Endothelial cell of umbilical vein (primary cell): ENCODE data around the gene HSD17B14.

ENCODE experiments used
- CTCF ChIP-seq, 2 donors: IDR thresholded peaks; 1 replicate in 1 of 2; 2 replicates in 1 of 2; pipeline ENCODE4 v1.5.1; 2011; ENCODE audit warnings: low read length in 2 of 2, mild to moderate bottlenecking in 2 of 2, moderate library complexity in 2 of 2, control low read depth in 1 of 2, inconsistent platforms in 1 of 2, low read depth in 1 of 2; ENCODE audit not compliant: insufficient read depth in 1 of 2; ENCODE audit errors: extremely low read depth in 1 of 2
- EZH2 ChIP-seq: IDR thresholded peaks from 2 replicates; pipeline ENCODE4 v1.6.1; 2012; ENCODE audit warnings: borderline replicate concordance, low read depth, mild to moderate bottlenecking, moderate library complexity, low read length, inconsistent platforms; ENCODE audit not compliant: severe bottlenecking
- POLR2AphosphoS5 ChIP-seq: IDR thresholded peaks from 2 replicates; pipeline ENCODE4 v1.6.1; 2012; ENCODE audit warnings: low read depth, mild to moderate bottlenecking, control low read depth, low read length, moderate library complexity; ENCODE audit not compliant: insufficient read depth

- TF ChIP-seq CTCF (IDR thresholded peaks at IDR 0.05; ENCODE audit: extremely low read depth in 1 of 2, insufficient read depth in 1 of 2, low read depth in 1 of 2, low read length in 2 of 2), result no peak
- TF ChIP-seq EZH2, result no peak
- no peak for TF ChIP-seq POLR2AphosphoS5
Observed at GRCh38 chr19:48866692-48867091, 30.4 kb upstream of the HSD17B14 start.
